ENCODE results near the gene OR1F1.
A peak's percentile ranks its signal among the peaks of the same experiment; 100 is the strongest.
"Not testable (repeated sequence)": the region's sequence is repeated elsewhere in the genome, so short reads cannot be mapped to it uniquely, and the experiment has no call there.

The OR1F1 gene

GRCh38 chr16:3198334-3199072 lies 10.5 kb downstream of the OR1F1 start:
- DNase-seq (ENCODE audit: low read depth), result no peak

- no peak for DNase-seq (ENCODE audit: low read depth)
Observed at GRCh38 chr16:3202903-3203539, 15.0 kb downstream of the OR1F1 start.

DNA sequence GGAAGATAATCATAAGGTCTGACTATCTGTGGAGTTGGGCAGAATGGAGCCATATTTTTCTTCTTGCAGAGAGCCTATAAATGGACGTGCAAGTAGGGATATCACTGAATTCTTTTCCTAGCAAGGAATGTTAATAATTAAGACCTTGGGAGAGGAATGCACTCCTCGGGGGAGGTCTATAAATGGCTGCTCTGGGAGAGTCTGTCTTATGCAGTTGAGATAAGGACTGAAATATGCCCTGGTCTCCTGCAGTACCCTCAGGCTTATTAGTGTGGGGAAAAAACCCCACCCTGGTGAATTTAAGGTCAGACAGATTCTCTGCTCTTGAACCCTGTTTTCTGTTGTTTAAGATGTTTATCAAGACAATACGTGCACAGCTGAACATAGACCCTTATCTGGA lies 17.9 kb downstream of the OR1F1 start:
- not testable (repeated sequence) for DNase-seq (ENCODE audit: low read depth)

- no peak for DNase-seq (ENCODE audit: low read depth)
Observed at GRCh38 chr16:3207086-3207953, 19.3 kb downstream of the OR1F1 start.

DNA sequence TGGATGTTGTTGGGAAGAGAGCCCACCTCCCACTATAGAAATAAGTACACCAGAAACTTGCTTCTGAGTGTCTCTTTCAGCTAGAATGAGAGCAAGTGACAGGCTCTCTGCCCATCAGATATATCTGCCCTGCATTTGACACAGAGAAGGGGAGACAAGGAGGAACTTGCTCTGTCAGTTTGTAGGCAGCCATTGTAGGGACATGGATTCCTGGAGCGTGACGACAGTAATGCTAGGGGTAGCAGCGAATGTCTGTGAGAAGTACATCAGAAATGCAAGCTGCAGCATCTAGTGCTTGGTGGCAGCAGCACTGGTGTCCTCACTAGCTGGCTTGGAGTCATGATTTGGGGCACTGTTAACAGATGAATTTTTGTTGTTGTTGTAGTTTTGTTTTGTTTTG lies 24.0 kb downstream of the OR1F1 start:
- no peak for DNase-seq (ENCODE audit: low read depth)

DNA sequence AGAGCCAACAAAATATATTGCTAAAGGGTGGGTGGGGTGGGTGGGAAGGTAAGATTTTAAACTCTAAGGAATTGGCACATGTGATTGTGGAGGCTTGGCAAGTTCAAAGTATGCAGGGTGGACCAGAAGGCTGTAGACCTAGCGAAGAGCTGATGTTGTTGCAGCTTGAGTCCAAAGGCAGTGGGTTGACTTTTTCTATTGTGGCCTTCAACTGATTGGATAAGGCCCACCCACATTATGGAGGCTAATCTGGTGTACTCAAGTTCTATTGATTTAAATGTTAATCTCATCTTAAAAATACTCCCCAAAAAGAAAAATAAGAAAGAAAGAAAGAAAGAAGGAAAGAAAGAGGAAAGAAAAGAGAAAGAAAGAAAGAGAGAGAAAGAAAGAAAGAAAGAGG lies 24.6 kb downstream of the OR1F1 start:
- DNase-seq (ENCODE audit: low read depth), result no peak

DNA sequence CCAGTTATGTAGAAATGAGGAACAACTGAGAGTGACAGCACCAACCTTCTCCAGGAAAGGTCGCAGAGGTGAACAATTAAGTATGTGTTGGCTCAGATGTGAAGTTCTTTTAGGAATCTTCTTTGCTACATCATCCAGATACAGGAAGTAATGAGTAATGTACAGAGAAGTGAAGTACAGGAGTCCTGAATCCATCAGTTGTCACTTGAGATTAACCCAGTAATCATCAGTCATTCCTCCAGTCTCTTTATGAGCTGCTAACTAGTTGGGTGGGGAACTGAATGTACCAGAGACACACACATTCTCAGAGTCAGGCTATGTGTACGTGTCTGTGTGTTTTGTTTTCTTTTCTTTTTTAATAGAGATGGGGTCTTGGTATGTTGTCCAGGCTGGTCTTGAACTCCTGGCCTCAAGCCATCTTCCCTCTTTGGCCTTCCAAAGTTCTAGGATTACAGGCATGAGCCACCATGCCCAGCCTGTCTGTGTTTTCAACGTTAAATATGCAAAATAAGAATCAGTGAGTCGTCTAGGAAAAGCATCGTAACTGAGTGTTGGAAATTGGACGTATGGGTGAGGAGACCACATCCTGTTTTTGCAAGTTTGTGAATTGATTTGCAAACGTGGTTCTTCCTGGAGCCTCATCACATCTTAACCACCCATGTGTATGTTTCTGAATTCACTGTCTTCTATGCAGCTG lies 27.0 kb downstream of the OR1F1 start:
- no peak for DNase-seq (ENCODE audit: low read depth)

DNA sequence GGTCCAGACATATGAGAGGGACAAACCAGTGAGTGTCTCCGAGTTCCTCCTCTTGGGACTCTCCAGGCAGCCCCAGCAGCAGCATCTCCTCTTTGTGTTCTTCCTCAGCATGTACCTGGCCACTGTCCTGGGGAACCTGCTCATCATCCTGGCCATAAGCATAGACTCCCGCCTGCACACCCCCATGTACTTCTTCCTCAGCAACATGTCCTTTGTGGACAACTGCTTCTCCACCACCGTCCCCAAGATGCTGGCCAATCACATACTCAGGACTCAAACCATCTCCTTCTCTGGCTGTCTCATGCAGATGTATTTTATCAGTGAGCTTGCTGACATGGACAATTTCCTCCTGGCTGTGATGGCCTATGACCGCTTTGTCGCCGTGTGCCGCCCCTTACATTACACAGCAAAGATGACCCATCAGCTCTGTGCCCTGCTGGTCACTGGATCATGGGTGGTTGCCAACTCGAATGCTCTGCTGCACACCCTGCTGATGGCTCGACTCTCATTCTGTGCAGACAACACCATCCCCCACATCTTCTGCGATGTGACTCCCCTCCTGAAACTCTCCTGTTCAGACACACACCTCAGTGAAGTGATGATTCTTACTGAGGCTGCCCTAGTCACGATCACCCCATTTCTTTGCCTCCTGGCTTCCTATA lies 27.7 kb downstream of the OR1F1 start:
- no peak for DNase-seq (ENCODE audit: low read depth)

DNA sequence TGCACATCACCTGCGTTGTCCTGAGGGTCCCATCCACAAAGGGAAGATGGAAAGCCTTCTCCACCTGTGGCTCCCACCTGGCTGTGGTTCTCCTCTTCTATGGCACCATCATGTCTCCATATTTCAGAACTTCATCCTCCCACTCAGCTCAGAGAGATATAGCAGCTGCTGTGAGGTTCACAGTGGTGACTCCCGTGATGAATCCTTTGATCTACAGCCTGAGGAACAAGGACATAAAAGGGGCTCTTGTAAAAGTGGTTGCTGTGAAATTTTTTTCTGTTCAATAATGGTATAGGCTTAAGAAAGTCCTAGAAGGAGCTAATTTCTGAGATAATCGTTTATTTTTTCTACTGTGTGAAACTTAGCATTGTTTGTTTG lies 28.2 kb downstream of the OR1F1 start:
- no peak for DNase-seq (ENCODE audit: low read depth)

DNA sequence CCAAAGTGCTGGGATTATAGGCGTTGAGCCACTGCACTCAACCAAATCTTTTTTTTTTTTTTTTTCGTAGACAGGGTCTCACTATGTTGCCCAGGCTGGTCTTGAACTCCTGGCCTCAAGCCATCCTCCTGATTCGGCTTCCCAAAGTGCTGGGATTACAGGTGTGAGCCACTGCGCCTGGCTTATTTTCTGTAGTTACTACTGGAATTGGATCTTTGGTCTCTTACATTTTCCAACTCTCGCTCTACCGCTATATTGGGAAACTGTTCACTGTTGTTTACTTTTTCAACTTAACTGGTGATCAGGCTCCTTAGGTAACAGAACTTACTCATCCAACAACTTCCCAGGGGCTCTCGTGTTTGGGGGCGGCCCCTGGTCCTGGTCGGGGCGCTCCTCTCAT lies 32.8 kb downstream of the OR1F1 start:
- no peak for DNase-seq (ENCODE audit: low read depth)

- DNase-seq (ENCODE audit: low read depth), result no peak
Observed at GRCh38 chr16:3223913-3224515, 36.0 kb downstream of the OR1F1 start.

DNA sequence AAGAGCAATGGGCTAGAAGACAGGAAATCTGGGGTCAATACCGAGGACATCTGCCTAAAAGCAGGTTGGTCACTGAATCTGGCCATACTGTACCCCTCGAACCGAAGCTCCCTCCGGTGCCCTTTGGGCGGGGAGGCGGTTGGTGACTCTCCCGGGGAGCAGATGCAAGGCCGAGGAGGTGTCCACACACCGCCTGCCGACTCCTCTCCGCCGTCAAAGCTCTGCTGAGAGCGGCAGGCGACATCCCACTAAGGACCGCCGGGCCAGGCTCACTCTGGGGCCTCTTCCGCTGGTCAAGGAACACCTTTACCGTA lies 46.5 kb downstream of the OR1F1 start:
- DNase-seq (ENCODE audit: low read depth), result no peak

DNA sequence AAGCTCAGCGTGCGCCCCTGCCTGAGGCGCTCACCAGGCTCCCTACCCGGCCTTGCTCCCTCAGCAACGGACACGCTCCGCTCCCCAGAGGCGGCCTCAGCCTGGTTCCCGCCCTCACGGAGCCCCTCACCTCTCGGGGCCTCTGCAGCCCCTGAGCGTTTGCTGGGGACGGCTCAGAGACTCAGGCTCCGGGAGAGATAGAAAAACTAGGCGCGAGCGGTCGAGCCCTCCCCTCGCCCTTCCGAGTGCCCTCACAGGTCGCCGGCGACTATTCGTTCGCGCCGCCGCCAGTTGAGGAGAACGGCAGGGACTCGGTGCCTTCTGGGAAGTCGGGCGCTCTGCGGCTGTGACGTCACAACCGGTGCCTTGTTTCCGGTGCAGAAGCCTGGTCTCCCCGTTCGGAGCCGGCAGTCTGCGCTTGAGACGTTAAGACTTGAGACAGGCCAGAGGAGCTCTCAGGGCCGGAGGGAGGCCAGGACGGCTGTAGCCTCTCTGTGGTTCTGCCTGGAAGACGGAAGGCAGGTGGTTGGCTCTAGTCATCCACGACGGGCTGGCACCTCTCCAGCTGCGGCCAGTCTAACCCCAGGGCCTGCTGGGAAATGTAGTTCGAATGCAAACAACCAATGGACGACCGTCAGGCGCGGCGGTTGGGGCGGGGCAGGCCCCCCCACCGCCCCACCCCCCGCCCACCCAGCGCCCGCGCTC lies 47.0 kb downstream of the OR1F1 start, which contains the start of gene ZNF200:
ZNF200 (minus strand) TSS at position 302 of the 705 bp plus-strand sequence. CDS start 1,403 bp downstream, outside the sequence.
- peak; percentile 85 for DNase-seq (ENCODE audit: low read depth)

DNA sequence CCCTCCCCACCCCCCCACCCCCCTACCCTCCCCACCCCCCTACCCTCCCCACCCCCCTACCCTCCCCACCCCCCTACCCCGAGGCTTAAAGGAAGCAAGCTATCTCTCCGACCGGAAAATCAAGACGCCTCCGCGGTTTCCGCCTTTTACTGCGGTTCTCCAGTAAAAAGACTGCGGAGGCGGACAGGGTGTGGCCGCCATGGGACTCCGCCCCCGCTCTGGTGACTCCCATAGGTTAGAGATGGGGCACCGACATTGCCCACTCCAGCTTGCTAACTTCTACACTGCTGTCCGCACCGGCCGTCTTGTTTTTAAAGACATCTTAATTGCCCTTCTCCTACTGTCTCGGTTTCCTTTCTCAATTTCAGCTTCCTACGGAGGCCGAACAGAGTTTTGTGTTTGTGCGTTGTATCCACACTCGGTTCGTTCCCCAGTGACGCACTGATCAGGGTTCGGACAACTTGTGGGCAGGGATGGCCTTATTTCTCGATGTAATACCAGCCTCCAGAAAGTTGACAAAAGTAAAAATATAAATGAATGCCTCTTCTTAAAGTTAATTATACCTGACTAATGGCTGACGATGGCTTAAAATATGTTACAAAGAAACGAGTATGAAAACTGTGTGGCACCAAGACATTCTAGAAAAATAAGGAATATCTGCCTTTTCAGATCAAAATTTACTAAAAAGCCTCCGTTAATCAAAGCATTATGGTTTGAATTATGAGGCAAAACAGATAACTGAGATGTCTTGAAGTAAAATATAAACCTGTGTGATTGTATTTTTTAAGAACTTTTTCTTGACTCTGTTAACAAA lies 48.1 kb downstream of the OR1F1 start:
- peak; percentile 30 for DNase-seq (ENCODE audit: low read depth)

GRCh38 chr16:3241761-3242160 lies 53.8 kb downstream of the OR1F1 start:
- DNase-seq (ENCODE audit: low read depth), result no peak

- DNase-seq (ENCODE audit: low read depth), result no peak
Observed at GRCh38 chr16:3242709-3243108, 54.7 kb downstream of the OR1F1 start.

- DNase-seq (ENCODE audit: low read depth), result no peak
Observed at GRCh38 chr16:3243882-3244281, 55.9 kb downstream of the OR1F1 start.

DNA sequence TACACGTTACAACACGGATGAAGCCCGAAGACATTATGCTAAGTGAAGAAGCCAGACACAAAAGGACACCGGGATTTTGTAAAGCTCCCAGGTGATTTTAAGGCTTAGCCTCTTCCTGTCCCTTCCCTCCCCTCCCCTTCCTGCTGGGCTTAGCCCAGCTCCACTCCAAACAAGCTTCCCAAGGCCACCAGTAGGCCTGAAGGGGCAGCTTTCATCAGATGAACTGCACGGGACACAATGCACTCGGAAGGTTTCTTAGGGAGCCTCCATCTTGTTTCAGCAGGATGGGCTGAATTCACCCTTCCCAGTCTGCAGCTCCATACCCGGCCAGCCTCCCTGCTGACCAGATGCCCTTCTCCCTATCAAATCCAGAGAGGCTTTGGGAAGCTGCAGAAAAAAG lies 58.0 kb downstream of the OR1F1 start:
- DNase-seq (ENCODE audit: low read depth), result no peak

DNA sequence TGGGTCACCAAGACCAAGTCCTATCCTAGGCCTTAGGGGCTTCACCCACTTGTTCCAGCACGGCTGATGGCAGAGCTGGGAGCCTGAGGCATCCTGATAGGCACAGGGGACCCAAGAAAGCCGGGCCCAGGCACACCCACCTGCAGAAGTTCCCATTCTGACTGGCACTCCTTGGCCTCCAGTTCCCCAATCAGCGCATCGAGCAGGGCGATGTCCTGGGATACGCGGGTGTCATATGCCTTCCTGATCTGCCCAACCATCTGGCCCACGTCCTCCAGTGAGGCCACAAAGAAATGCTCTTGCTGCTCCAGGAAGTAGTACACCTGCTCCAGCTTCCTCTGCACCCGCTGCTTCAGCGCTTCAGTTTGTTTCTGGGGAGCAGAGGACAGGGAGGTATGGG lies 58.9 kb downstream of the OR1F1 start:
- DNase-seq (ENCODE audit: low read depth), result no peak

GRCh38 chr16:3248596-3248995 lies 60.6 kb downstream of the OR1F1 start:
- DNase-seq (ENCODE audit: low read depth), result no peak
